GM23338 (cell line): Measurements from ENCODE around the gene UHRF1. TPM values are rescaled to one million over a fixed set of nuclear protein-coding genes. Genes with fewer than 3 reads are reported as not detected.

ENCODE experiments used
- microRNA-seq: library from miRNA; unstranded; fragments of <30 nt; microRNA quantifications from one replicate; pipeline ENCODE4, GENCODE V29; 2017
- polyA plus RNA-seq: library from polyadenylated mRNA; unstranded; fragments of >200 nt; fragmentation: Nextera tagmentation; extraction: Ambion mirVana; gene quantifications from 2 replicates; pipeline ENCODE4 v1.2.1, GENCODE V29; 2016
- small RNA-seq: library from RNA; depleted of rRNA; stranded (forward); fragments of <200 nt; gene quantifications from one replicate; pipeline ENCODE3, GENCODE V24; 2014; ENCODE audit warnings: low replicate concordance
- total RNA-seq: library from RNA; depleted of rRNA; stranded (reverse); fragments of >200 nt; shearing (Covaris generic); gene quantifications from 2 replicates; pipeline ENCODE4 v1.2.3, GENCODE V29; 2014; rRNA removed

UHRF1 gene
- total and polyA plus RNA-seq, 2 experiments from 2014 or later: 20.3 to 45.7 TPM

Small RNA genes lying within 50 kb of the gene (microRNA-seq; reads per million reads assigned to microRNA genes)
- not detected for gene MIR4747

Small RNA genes lying within 50 kb of the gene (small RNA-seq; reads per million reads assigned to genes)
- not detected for gene MIR4747

Other genes with a start within 250 kb of the UHRF1 start
- gene MYDGF, start 239.2 kb upstream of the UHRF1 start, total RNA-seq: 42.3 and 49.4 TPM in 2 replicates
- 99.5 and 99.7 TPM in 2 replicates for gene MYDGF, start 239.2 kb upstream of the UHRF1 start, polyA plus RNA-seq
- 30.8 and 49.2 TPM in 2 replicates for gene DPP9, start 185.7 kb upstream of the UHRF1 start, total RNA-seq
- gene DPP9, start 185.7 kb upstream of the UHRF1 start, polyA plus RNA-seq: 18.6 and 19.5 TPM in 2 replicates
- gene FEM1A, start 117.8 kb upstream of the UHRF1 start, total RNA-seq: 15.2 and 16.5 TPM in 2 replicates
- gene FEM1A, start 117.8 kb upstream of the UHRF1 start, polyA plus RNA-seq: 0.87 and 0.97 TPM in 2 replicates
- 0.31 and 0.38 TPM in 2 replicates for gene TICAM1, start 77.8 kb upstream of the UHRF1 start, total RNA-seq
- gene TICAM1, start 77.8 kb upstream of the UHRF1 start, polyA plus RNA-seq: 0.32 and 0.38 TPM in 2 replicates
- gene PLIN3, start 41.8 kb upstream of the UHRF1 start, total RNA-seq: 45.9 and 59.9 TPM in 2 replicates
- 38.0 and 39.0 TPM in 2 replicates for gene PLIN3, start 41.8 kb upstream of the UHRF1 start, polyA plus RNA-seq
- not detected in 2 replicates for gene ARRDC5, start 6.6 kb upstream of the UHRF1 start, total RNA-seq
- gene ARRDC5, start 6.6 kb upstream of the UHRF1 start, polyA plus RNA-seq: not detected in 2 replicates
- 27.6 and 35.7 TPM in 2 replicates for gene KDM4B, start 59.6 kb downstream of the UHRF1 start, total RNA-seq
- 8.7 and 9.1 TPM in 2 replicates for gene KDM4B, start 59.6 kb downstream of the UHRF1 start, polyA plus RNA-seq